Muscle of arm (tissue), 14 donors: ENCODE measurements around the gene SLC25A18. TPM values are rescaled to one million over a fixed set of nuclear protein-coding genes. Genes with fewer than 3 reads are reported as not detected.
"Not testable (repeated sequence)": the region's sequence is repeated elsewhere in the genome, so short reads cannot be mapped to it uniquely, and the experiment has no call there.

ENCODE experiments used
- DNase-seq: peaks from one replicate; pipeline ENCODE4 v3.0.0-alpha.2; 2013
- long read RNA-seq, 11 donors: transcript quantifications; one replicate each; lab custom pipeline, GENCODE V29; 2026
- polyA plus RNA-seq, 12 donors: library from polyadenylated mRNA; unstranded; fragments of 120-200 nt; gene quantifications; one replicate each; pipeline ENCODE4 v1.2.1, GENCODE V29; 2013; ENCODE audit not compliant: insufficient read length in 12 of 12

Gene SLC25A18, protein sequence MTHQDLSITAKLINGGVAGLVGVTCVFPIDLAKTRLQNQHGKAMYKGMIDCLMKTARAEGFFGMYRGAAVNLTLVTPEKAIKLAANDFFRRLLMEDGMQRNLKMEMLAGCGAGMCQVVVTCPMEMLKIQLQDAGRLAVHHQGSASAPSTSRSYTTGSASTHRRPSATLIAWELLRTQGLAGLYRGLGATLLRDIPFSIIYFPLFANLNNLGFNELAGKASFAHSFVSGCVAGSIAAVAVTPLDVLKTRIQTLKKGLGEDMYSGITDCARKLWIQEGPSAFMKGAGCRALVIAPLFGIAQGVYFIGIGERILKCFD
- 1 to 10 TPM in 1 of 12 donors, under 1 TPM in 9, not detected in 2; 0.39 to 1.1 (median 0.54) TPM for polyA plus RNA-seq
- long read RNA-seq, donor 1, partial matches to known transcripts = 6 of 6 reads
- long read RNA-seq, donor 1, other reads (novel, unspliced or antisense) = 0 of 6 reads
- long read RNA-seq, donor 2 = 0 reads
- long read RNA-seq, donor 3 = 0 reads
- long read RNA-seq, donor 4 = 0 reads
- long read RNA-seq, donor 5, partial matches to known transcripts = 168 of 168 reads
- long read RNA-seq, donor 5, other reads (novel, unspliced or antisense) = 0 of 168 reads
- long read RNA-seq, donor 6 = 0 reads
- long read RNA-seq, donor 7 = 0 reads
- long read RNA-seq, donor 8 = 0 reads
- long read RNA-seq, donor 9 = 0 reads
- long read RNA-seq, donor 10 = 0 reads
- long read RNA-seq, donor 11 = 0 reads

- no peak for DNase-seq
Observed at GRCh38 chr22:17562906-17563870, at the start of gene SLC25A18. Gene SLC25A18 (plus strand): TSS chr22:17563498. CDS start chr22:17579945, 16,447 bp downstream.

DNA sequence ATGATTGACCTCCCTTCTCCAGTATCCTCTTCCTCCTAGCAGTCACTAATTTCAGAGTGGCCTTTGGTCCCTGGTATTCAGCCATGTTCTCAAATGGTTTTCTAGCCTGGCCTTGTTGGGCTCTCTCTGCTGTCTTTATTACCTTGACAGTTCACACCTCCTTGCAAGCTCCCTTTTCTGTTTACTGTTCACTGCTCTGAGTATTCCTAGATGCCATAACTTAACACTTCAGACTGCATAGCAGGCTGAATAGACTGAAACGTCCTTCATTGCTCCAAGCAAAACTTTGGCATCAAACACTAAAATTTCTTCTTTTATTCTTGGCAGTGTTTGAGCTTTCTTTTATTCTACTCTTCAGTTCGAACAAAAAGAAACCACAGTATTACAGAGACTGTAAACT, 49.7 kb upstream of the SLC25A18 start:
- no peak for DNase-seq

DNA sequence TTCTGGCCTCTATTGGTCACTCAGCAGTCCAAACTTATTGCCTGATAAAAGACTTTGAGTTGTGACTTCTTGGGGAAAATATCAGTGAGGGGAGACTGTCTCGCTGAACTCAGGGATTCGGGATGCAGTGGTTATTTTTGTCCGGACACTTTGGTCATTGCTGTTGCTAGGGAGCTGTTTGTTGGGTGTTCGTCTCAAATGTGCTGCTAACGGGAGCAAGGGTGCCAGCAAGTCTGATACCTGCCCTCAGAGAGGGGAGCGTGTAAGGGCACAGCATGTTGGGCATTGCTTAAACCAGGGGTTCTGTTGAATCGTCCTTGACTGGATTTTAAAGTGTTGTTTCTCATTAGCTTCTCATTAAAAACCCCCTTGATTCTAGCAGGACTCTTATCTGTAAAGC, 49.2 kb upstream of the SLC25A18 start:
- DNase-seq = no peak

DNA sequence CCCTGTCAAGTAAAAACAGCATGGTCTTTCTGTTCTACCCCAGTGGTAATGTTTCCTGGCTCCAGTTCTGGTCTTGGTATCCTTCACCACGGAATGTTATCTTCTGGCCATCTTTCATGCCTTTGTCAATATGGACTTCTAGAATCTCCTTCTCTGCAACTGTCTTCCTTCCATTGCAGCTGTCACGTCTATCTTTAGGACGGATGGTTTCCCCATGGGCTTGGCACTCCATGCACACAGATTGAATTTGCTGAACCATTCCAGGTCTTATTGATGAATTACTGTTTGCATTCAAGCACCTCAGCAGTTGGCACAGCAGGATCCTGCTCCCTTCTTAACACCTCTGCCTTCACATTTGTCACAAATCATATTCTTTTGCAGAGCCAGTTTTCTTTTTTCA, 44.9 kb upstream of the SLC25A18 start:
- no peak for DNase-seq

GRCh38 chr22:17521971-17522370, 41.3 kb upstream of the SLC25A18 start:
- not testable (repeated sequence) for DNase-seq

GRCh38 chr22:17523925-17524324, 39.4 kb upstream of the SLC25A18 start:
- no peak for DNase-seq

GRCh38 chr22:17536269-17536668, 27.0 kb upstream of the SLC25A18 start:
- peak; percentile 15 for DNase-seq

- DNase-seq = no peak
Observed at GRCh38 chr22:17537155-17537554, 26.1 kb upstream of the SLC25A18 start.

DNA sequence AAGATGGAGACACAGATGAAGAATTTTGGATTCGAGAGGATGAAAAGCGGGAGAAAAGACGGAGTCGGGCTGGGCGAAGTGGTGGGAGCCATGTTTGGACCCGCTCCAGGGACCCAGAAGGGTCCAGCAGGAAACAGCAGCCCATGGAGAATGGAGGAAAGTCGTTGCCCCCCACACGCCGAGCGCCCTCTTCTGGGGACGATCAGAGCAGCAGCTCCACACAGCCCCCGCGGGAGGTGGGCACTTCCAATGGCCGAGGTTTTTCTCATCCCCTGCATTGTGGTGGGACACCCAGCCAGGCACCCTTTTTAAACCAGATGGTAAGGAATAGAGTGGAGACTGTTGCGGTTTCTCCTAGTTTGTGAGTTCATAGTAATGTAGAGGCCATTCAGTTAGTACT, 22.8 kb upstream of the SLC25A18 start:
- DNase-seq = no peak

- no peak for DNase-seq
Observed at GRCh38 chr22:17541476-17541875, 21.8 kb upstream of the SLC25A18 start.

- DNase-seq = no peak
Observed at GRCh38 chr22:17542452-17542851, 20.8 kb upstream of the SLC25A18 start.

DNA sequence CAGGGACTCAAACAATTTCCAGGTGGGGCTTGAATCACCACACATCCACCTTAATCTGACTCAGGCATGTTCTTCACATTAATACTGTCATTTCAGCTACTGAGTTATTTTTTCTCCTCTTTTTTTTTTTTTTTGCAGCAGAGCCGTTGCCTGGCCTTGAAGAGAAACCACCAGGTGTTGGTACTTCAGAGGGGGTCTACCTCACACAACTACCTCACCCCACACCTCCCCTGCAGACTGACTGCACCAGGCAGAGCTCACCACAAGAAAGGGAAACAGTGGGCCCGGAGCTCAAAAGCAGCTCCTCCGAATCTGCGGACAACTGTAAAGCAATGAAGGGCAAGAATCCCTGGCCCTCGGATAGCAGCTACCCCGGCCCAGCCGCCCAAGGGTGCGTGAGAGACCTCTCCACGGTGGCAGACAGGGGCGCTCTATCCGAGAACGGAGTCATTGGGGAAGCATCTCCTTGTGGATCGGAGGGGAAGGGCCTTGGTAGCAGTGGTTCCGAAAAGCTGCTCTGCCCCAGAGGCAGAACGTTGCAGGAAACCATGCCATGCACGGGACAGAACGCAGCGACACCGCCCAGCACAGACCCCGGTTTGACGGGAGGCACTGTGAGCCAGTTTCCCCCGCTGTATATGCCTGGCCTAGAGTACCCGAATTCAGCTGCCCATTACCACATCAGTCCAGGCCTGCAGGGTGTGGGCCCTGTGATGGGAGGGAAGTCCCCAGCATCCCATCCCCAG, 15.1 kb upstream of the SLC25A18 start:
- DNase-seq = no peak

GRCh38 chr22:17548756-17549035, 14.6 kb upstream of the SLC25A18 start:
- no peak for DNase-seq

DNA sequence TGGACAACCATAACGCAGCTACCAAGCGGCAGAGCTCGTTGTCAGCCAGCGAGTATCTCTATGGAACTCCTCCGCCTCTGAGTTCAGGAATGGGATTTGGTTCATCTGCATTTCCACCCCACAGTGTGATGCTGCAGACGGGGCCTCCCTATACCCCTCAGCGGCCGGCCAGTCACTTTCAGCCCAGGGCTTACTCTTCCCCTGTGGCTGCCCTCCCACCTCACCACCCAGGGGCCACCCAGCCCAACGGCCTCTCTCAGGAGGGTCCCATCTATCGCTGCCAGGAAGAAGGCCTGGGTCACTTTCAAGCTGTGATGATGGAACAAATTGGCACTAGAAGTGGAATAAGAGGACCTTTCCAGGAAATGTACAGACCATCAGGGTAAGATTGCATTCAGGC, 14.1 kb upstream of the SLC25A18 start:
- no peak for DNase-seq

GRCh38 chr22:17549655-17550054, 13.6 kb upstream of the SLC25A18 start:
- no peak for DNase-seq

DNA sequence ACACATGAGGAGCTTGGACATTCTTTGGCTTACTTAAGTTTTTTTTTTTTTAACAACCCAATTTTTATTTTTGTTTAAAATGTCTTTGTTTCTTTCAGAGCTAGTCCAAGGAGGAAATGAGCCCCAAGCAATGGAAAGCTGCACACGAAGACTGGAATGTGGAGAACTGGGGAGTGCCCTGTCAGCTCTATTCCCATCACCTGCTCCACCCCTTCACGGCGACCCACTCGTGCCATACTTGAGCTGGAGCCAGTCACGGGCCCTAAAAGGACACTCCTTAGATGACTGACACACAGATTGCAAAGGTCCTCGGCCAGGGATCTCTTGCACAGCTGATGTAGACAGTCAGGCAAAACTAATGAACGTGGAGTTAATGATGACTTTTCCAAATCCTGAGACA, 10.6 kb upstream of the SLC25A18 start:
- DNase-seq = no peak

DNA sequence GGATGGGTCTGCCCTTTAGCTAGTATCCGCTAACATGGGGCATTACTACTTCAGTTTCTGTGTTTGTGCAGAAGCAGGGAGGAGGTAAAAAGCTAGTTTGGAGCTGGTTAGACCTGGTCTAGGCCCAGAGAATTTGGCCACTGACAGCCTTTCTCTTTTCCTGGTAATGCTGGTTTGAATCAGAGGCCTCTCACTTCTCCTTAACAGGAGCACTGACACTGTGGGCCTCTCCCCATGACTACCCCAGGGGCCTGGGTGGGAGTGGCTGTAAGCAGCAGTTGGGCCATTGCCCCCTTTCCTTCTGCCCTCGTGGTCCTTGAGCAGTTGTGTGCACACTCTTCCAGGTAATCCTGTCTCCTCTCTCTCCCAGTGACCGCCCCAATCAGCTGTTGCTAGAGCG, 8.5 kb upstream of the SLC25A18 start:
- no peak for DNase-seq

- DNase-seq = no peak
Observed at GRCh38 chr22:17559188-17559587, 4.1 kb upstream of the SLC25A18 start.

- DNase-seq = peak; percentile 79
Observed at GRCh38 chr22:17563936-17564391, 666 bp downstream of the SLC25A18 start.

GRCh38 chr22:17566016-17566687, 2.9 kb downstream of the SLC25A18 start:
- not testable (repeated sequence) for DNase-seq

- DNase-seq = no peak
Observed at GRCh38 chr22:17566776-17567175, 3.5 kb downstream of the SLC25A18 start.
